SK-N-SH (cell line): ENCODE data around the gene GNAS-AS1. TPM values are rescaled to one million over a fixed set of nuclear protein-coding genes. Genes with fewer than 3 reads are reported as not detected.

Source experiments
- CTCF ChIA-PET: fragments of 300-600, 350-600 bp; formaldehyde crosslinking; extraction: SDS; loops from one replicate; lab custom pipeline; 2021; lab: Yijun Ruan, JAX
- POLR2A ChIA-PET: fragments of 350-600 bp; sonication (Branson Sonifier 250); formaldehyde crosslinking; extraction: SDS; loops from one replicate; lab custom pipeline; 2020; ENCODE audit warnings: antibody characterized with exemption, inconsistent platforms; lab: Yijun Ruan, JAX
- DNase-seq: peaks from one replicate; pipeline ENCODE4 v3.0.0; 2012
- H2AFZ ChIP-seq: fragments of 200-600 bp; sonication (generic); 2 replicates; pipeline ENCODE4 v1.8.1; 2016; ENCODE audit warnings: antibody characterized with exemption, mild to moderate bottlenecking, low read depth
- H3F3A ChIP-seq: fragments of 200-600 bp; sonication (generic); replicated peaks from 2 replicates; pipeline ENCODE3; 2016; ENCODE audit warnings: antibody characterized with exemption, mild to moderate bottlenecking; ENCODE audit not compliant: insufficient read depth
- H3K27ac ChIP-seq, 2 experiments: fragments of 200-500 bp in 1 of 2; fragments of 200-600 bp in 1 of 2; sonication (Bioruptor generic) in 1 of 2; sonication (generic), shearing (Covaris generic) in 1 of 2; 2 replicates each; pipeline versions ENCODE4 v1.5.1 to v1.6.1; 2014 to 2016; ENCODE audit warnings: low read depth in 2 of 2, inconsistent platforms in 1 of 2, low read length in 1 of 2, mild to moderate bottlenecking in 1 of 2, mixed read lengths in 1 of 2
- H3K27me3 ChIP-seq: fragments of 200-600 bp; sonication (generic), shearing (Covaris generic); 2 replicates; pipeline ENCODE4 v1.6.1; 2016; ENCODE audit warnings: mixed run types; ENCODE audit not compliant: insufficient read depth
- H3K36me3 ChIP-seq, 2 experiments: fragments of 200-500 bp in 1 of 2; fragments of 200-600 bp in 1 of 2; sonication (Bioruptor generic) in 1 of 2; sonication (generic) in 1 of 2; replicated peaks in 1 of 2; 2 replicates each; pipeline versions ENCODE3 to v1.5.1; 2014 to 2016; ENCODE audit warnings: low read length in 1 of 2, mild to moderate bottlenecking in 1 of 2; ENCODE audit not compliant: insufficient read depth in 2 of 2, control insufficient read depth in 1 of 2
- H3K4me1 ChIP-seq, 2 experiments: fragments of 200-500 bp in 1 of 2; fragments of 200-600 bp in 1 of 2; sonication (Bioruptor generic) in 1 of 2; sonication (generic), shearing (Covaris generic) in 1 of 2; 2 replicates each; pipeline versions ENCODE4 v1.5.1 to v1.6.1; 2014 to 2016; ENCODE audit warnings: low read depth in 1 of 2, low read length in 1 of 2, mixed run types in 1 of 2; ENCODE audit not compliant: insufficient read depth in 2 of 2, control insufficient read depth in 1 of 2
- H3K4me2 ChIP-seq: fragments of 200-600 bp; sonication (generic), shearing (Covaris generic); 2 replicates; pipeline ENCODE4 v1.6.1; 2017; ENCODE audit warnings: mixed run types
- H3K4me3 ChIP-seq, 2 experiments: fragments of 200-500 bp in 1 of 2; fragments of 200-600 bp in 1 of 2; sonication (Bioruptor generic) in 1 of 2; sonication (generic), shearing (Covaris generic) in 1 of 2; 2 replicates each; pipeline versions ENCODE4 v1.5.1 to v1.8.1; 2014 to 2016; ENCODE audit warnings: low read depth in 2 of 2, inconsistent platforms in 1 of 2, low read length in 1 of 2, mild to moderate bottlenecking in 1 of 2, mixed read lengths in 1 of 2, moderate library complexity in 1 of 2
- H3K79me2 ChIP-seq: fragments of 200-600 bp; sonication (generic); 2 replicates; pipeline ENCODE4 v1.8.1; 2017; ENCODE audit warnings: mild to moderate bottlenecking; ENCODE audit not compliant: insufficient read depth
- H3K9ac ChIP-seq: fragments of 200-600 bp; sonication (generic); 2 replicates; pipeline ENCODE4 v1.6.1; 2017; ENCODE audit warnings: mixed run types
- H3K9me2 ChIP-seq: fragments of 200-600 bp; sonication (generic); 2 replicates; pipeline ENCODE4 v1.6.1; 2017; ENCODE audit warnings: mixed run types
- H3K9me3 ChIP-seq: fragments of 200-600 bp; sonication (generic); 2 replicates; pipeline ENCODE4 v1.6.1; 2017; ENCODE audit warnings: mixed run types, mild to moderate bottlenecking, moderate library complexity
- H4K20me1 ChIP-seq: fragments of 200-600 bp; sonication (generic); 2 replicates; pipeline ENCODE4 v1.6.1; 2017; ENCODE audit warnings: mild to moderate bottlenecking, mixed run types; ENCODE audit not compliant: insufficient read depth
- CHD2 ChIP-seq: fragments of 150-350 bp; IDR thresholded peaks from 2 replicates; pipeline ENCODE4 v1.6.1; 2018; ENCODE audit warnings: low read length; ENCODE audit not compliant: partially characterized antibody
- FOSL2 ChIP-seq: IDR thresholded peaks from 2 replicates; pipeline ENCODE4 v1.4.0; 2012; ENCODE audit warnings: low read depth, mild to moderate bottlenecking, moderate library complexity, borderline replicate concordance
- GABPA ChIP-seq: IDR thresholded peaks from 2 replicates; pipeline ENCODE4 v1.4.0; 2012; ENCODE audit warnings: low read depth, mild to moderate bottlenecking
- GATA2 ChIP-seq: sonication (generic); formaldehyde crosslinking; IDR thresholded peaks from 2 replicates; pipeline ENCODE4 v1.5.0; 2020; ENCODE audit warnings: mild to moderate bottlenecking, missing genetic modification reagents
- NFIC ChIP-seq: IDR thresholded peaks from 2 replicates; pipeline ENCODE4 v1.4.0; 2012; ENCODE audit warnings: borderline replicate concordance
- NRF1 ChIP-seq: IDR thresholded peaks from 2 replicates; pipeline ENCODE4 v1.6.1; 2012; ENCODE audit warnings: low read depth, mild to moderate bottlenecking, low read length
- POLR2AphosphoS5 ChIP-seq: IDR thresholded peaks from 2 replicates; pipeline ENCODE4 v1.6.1; 2012; ENCODE audit warnings: low read depth, low read length
- RAD21 ChIP-seq: IDR thresholded peaks from 2 replicates; pipeline ENCODE4 v1.6.1; 2012; ENCODE audit warnings: mild to moderate bottlenecking, low read length
- RFX5 ChIP-seq: IDR thresholded peaks from 2 replicates; pipeline ENCODE4 v1.6.1; 2012; ENCODE audit warnings: mild to moderate bottlenecking, improper control_type of control experiment, low read length
- TEAD4 ChIP-seq: IDR thresholded peaks from 2 replicates; pipeline ENCODE4 v1.4.0; 2012; ENCODE audit warnings: mild to moderate bottlenecking, borderline replicate concordance; ENCODE audit not compliant: insufficient read depth
- WGBS: methylation state at CpG from one replicate; pipeline ENCODE4 v1.1.6; 2017; ENCODE audit warnings: low lambda C conversion rate; 5-methylcytosine and 5-hydroxymethylcytosine counted together
- polyA plus RNA-seq, 3 experiments: library from polyadenylated mRNA; depleted of rRNA; stranded (reverse); fragments of >200 nt; gene quantifications; 2 replicates each; pipeline ENCODE4 v1.2.3, GENCODE V29; 2012
- TF ChIP-seq, protein P1 (sequence below): IDR thresholded peaks from 2 replicates; pipeline ENCODE4 v1.4.0; 2012; ENCODE audit warnings: low read depth, borderline replicate concordance
- TF ChIP-seq, protein P2 (sequence below): IDR thresholded peaks from 2 replicates; pipeline ENCODE4; 2012
- TF ChIP-seq, protein P3 (sequence below): IDR thresholded peaks from 2 replicates; pipeline ENCODE4 v1.4.0; 2012; ENCODE audit warnings: low read depth
- TF ChIP-seq, protein P4 (sequence below): fragments of 200-600 bp; sonication (generic); IDR thresholded peaks from 2 replicates; pipeline ENCODE4 v1.6.1; 2017; ENCODE audit warnings: antibody characterized with exemption, mild to moderate bottlenecking, moderate library complexity

GNAS-AS1 gene
- polyA plus RNA-seq, 1 of the 3 experiments (the other 2 are of a cell fraction) = 1.5 TPM

DNA sequence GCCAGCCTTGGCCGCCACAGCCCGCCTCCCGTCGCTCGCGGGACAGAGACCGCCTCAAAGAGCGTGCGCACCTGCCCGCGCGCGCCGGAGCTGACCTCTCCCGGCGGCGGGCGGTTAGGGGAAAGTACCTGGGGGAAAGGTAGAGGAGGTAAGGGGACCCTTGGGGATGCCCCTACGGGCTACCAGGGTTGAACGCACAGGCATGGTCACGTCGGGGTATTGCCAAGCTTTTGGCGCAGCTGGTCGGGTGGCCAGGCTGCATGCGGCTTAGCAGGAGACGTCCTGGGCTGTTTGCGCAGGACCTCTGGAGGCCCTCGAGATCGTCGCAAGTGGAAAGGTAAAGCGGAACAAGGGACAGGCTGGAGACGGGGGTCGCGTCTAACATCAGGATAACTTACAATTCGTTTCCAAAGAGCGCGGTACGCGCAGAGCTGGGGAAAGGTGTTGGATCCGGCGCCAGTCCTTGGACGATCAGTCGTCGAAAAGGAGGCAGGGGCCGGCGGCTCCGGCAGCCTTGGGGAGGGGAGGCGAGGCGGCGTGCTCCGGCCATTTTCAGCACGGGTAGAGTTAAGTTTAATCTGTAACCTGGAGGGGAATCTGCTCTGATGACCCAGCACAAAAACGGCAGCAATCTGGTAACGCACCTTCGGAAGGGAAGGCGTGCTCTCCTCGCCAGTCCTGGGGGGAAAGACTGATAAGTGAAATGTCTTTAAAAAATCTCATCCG is 9.0 kb downstream of the GNAS-AS1 start:
- H3K4me1 ChIP-seq = peaks cover 0 to 4% of the 10 kb centered on the region in 2 experiments; a peak in 1 of 4 replicates
- H2AFZ ChIP-seq = no peak overlapping the region
- H3F3A ChIP-seq = no peaks in the 10 kb centered on the region
- DNase-seq = no peak
- no peaks in the 10 kb centered on the region for H3K9me2 ChIP-seq
- TF ChIP-seq TEAD4 = no peak
- TF ChIP-seq RFX5 = no peak
- TF ChIP-seq FOSL2 = no peak
- TF ChIP-seq, protein P1, sequence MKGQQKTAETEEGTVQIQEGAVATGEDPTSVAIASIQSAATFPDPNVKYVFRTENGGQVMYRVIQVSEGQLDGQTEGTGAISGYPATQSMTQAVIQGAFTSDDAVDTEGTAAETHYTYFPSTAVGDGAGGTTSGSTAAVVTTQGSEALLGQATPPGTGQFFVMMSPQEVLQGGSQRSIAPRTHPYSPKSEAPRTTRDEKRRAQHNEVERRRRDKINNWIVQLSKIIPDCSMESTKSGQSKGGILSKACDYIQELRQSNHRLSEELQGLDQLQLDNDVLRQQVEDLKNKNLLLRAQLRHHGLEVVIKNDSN = no peak
- TF ChIP-seq, protein P2, sequence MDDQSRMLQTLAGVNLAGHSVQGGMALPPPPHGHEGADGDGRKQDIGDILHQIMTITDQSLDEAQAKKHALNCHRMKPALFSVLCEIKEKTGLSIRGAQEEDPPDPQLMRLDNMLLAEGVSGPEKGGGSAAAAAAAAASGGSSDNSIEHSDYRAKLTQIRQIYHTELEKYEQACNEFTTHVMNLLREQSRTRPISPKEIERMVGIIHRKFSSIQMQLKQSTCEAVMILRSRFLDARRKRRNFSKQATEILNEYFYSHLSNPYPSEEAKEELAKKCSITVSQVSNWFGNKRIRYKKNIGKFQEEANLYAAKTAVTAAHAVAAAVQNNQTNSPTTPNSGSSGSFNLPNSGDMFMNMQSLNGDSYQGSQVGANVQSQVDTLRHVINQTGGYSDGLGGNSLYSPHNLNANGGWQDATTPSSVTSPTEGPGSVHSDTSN = no peak
- TF ChIP-seq, protein P3, sequence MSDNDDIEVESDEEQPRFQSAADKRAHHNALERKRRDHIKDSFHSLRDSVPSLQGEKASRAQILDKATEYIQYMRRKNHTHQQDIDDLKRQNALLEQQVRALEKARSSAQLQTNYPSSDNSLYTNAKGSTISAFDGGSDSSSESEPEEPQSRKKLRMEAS = no peak
- no peak for TF ChIP-seq CHD2
- no peak for TF ChIP-seq GATA2 (CRISPR knock-in tag)
- no peak for TF ChIP-seq POLR2AphosphoS5
- no peak for TF ChIP-seq RAD21
- no peak for TF ChIP-seq NFIC
- no peak for TF ChIP-seq NRF1
- TF ChIP-seq, protein P4, sequence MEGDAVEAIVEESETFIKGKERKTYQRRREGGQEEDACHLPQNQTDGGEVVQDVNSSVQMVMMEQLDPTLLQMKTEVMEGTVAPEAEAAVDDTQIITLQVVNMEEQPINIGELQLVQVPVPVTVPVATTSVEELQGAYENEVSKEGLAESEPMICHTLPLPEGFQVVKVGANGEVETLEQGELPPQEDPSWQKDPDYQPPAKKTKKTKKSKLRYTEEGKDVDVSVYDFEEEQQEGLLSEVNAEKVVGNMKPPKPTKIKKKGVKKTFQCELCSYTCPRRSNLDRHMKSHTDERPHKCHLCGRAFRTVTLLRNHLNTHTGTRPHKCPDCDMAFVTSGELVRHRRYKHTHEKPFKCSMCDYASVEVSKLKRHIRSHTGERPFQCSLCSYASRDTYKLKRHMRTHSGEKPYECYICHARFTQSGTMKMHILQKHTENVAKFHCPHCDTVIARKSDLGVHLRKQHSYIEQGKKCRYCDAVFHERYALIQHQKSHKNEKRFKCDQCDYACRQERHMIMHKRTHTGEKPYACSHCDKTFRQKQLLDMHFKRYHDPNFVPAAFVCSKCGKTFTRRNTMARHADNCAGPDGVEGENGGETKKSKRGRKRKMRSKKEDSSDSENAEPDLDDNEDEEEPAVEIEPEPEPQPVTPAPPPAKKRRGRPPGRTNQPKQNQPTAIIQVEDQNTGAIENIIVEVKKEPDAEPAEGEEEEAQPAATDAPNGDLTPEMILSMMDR = no peak
- TF ChIP-seq GABPA = no peak
- H3K9ac ChIP-seq = no peak overlapping the region
- ChIA-PET POLR2A (no interaction called here), CTCF (interaction anchor here (1.3 to 5.3 kb wide), 4 partner anchors 10 to 607 kb away, joined by 3 to 48 read pairs (median 25); partner anchors contain the start of gene STX16)
- no peaks in the 10 kb centered on the region for H4K20me1 ChIP-seq
- peaks cover 9% of the 10 kb centered on the region; the same call in 1 of the 2 replicates for H3K27me3 ChIP-seq
- no peak overlapping the region; the same call in 1 of the 2 replicates for H3K4me2 ChIP-seq
- H3K4me3 ChIP-seq = peak overlapping the region in 1 of 2 experiments; percentile 42; a peak in 2 of 4 replicates
- 63% methylated on average over 55 of the region's 58 CpGs for WGBS
- H3K9me3 ChIP-seq = no peaks in the 10 kb centered on the region
- H3K36me3 ChIP-seq = no peaks in the 10 kb centered on the region
- H3K79me2 ChIP-seq = peaks cover 11% of the 10 kb centered on the region
- no peak overlapping the region for H3K27ac ChIP-seq
